ENCODE data around the gene DGUOK.

DGUOK gene

GRCh38 chr2:73908689-73909652 is 17.7 kb upstream of the DGUOK start:
- TF ChIP-seq, protein P1, sequence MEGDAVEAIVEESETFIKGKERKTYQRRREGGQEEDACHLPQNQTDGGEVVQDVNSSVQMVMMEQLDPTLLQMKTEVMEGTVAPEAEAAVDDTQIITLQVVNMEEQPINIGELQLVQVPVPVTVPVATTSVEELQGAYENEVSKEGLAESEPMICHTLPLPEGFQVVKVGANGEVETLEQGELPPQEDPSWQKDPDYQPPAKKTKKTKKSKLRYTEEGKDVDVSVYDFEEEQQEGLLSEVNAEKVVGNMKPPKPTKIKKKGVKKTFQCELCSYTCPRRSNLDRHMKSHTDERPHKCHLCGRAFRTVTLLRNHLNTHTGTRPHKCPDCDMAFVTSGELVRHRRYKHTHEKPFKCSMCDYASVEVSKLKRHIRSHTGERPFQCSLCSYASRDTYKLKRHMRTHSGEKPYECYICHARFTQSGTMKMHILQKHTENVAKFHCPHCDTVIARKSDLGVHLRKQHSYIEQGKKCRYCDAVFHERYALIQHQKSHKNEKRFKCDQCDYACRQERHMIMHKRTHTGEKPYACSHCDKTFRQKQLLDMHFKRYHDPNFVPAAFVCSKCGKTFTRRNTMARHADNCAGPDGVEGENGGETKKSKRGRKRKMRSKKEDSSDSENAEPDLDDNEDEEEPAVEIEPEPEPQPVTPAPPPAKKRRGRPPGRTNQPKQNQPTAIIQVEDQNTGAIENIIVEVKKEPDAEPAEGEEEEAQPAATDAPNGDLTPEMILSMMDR (IDR thresholded peaks at IDR 0.05; ENCODE audit: extremely low read depth, insufficient read depth, missing control alignments) = no peak

DNA sequence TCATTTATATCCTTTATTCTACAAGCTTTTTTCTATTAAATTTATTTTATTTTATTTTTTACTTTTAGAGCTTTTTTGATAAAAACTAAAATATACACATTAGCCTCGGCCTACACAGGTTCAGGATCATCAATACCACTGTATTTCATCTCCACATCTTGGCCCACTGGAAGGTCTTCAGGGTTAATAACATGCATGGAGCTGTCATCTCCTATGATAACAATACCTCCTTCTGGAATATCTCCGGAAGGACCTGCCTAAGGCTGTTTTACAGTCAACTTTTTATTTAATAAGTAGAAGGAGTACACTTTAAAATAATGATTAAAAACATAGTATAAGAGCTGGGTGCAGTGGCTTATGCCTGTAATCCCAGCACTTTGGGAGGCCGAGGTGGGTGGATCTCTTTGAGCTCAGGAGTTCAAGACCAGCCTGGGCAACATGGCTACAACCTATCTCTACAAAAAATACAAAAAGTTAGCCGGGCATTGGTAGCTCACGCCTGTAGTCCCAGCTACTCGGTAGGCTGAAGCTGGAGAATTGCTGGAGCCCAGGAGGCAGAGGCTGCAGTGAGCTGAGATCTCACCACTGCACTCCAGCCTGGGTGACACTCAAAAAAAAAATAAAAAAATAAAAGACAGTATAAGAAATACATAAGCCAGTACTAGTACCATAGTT is 15.7 kb upstream of the DGUOK start:
- in situ Hi-C loops (cut with MboI; ENCODE audit: low pct_unique_long_range_greater_than_20kb, low sequenced_read_pairs, unreplicated experiment) = no loop called here
- DNase-seq (ENCODE audit: low spot score) = no peak
- TF ChIP-seq, protein P1 (IDR thresholded peaks at IDR 0.05; ENCODE audit: extremely low read depth, insufficient read depth, missing control alignments) = no peak

More at GRCh38 chr2:73908689-73909652, 17.7 kb upstream of the DGUOK start:
- in situ Hi-C loops (cut with MboI; ENCODE audit: low pct_unique_long_range_greater_than_20kb, low sequenced_read_pairs, unreplicated experiment) = no loop called here
- DNase-seq (ENCODE audit: low spot score) = no peak

DNA sequence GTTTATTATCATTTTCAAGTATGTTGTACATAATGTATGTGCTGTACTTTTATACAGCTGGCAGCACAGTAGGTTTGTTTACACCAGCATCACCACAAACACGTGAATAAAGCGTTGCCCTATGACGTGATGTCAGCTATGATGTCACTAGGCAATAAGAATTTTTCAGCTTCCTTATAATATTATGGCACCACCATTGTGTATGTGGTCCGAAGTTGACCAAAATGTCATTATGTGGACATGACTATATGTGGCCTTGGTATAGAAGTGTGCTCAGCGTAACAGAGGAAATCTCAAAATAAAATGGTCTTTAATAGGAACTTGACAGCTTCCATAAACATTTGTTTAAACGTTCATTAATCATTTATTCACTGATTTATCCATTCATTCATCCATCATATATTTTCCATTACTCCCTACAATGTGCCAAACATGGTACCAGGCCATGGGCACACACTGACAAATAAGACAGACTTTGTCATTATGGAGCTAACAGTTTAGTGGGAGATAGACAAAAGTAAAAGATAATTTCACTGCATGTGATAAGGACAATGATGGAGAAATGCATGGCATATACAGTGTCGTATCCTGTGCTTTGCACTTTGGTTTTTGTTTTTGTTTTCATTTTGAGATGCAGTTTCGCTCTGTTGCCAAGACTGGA is 15.0 kb upstream of the DGUOK start:
- TF ChIP-seq, protein P1 (IDR thresholded peaks at IDR 0.05; ENCODE audit: extremely low read depth, insufficient read depth, missing control alignments) = no peak
- in situ Hi-C loops (cut with MboI; ENCODE audit: low pct_unique_long_range_greater_than_20kb, low sequenced_read_pairs, unreplicated experiment) = no loop called here
- DNase-seq (ENCODE audit: low spot score) = no peak

- DNase-seq (ENCODE audit: low spot score) = no peak
- in situ Hi-C loops (cut with MboI; ENCODE audit: low pct_unique_long_range_greater_than_20kb, low sequenced_read_pairs, unreplicated experiment) = no loop called here
- TF ChIP-seq, protein P1 (IDR thresholded peaks at IDR 0.05; ENCODE audit: extremely low read depth, insufficient read depth, missing control alignments) = no peak
Measured at GRCh38 chr2:73913414-73914054, 13.1 kb upstream of the DGUOK start.

DNA sequence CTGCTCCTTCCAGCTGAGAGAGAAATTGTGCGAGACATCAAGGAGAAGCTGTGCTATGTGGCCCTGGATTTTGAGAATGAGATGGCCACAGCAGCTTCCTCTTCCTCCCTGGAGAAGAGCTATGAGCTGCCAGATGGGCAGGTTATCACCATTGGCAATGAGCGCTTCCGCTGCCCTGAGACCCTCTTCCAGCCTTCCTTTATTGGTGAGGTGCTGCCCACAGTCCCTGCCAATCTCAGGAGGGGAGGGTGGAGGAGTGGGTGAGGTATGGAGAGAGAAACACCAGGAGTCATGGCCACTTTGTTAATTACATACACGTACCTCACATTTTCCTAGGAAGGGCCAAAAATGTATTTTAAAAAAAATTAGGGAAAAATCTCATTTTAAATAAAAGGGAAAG is 12.0 kb upstream of the DGUOK start:
- TF ChIP-seq, protein P1 (IDR thresholded peaks at IDR 0.05; ENCODE audit: extremely low read depth, insufficient read depth, missing control alignments) = no peak
- no peak for DNase-seq (ENCODE audit: low spot score)
- in situ Hi-C loops (cut with MboI; ENCODE audit: low pct_unique_long_range_greater_than_20kb, low sequenced_read_pairs, unreplicated experiment) = no loop called here

GRCh38 chr2:73915437-73915993 is 11.2 kb upstream of the DGUOK start:
- TF ChIP-seq, protein P1 (IDR thresholded peaks at IDR 0.05; ENCODE audit: extremely low read depth, insufficient read depth, missing control alignments) = no peak
- DNase-seq (ENCODE audit: low spot score) = no peak
- in situ Hi-C loops (cut with MboI; ENCODE audit: low pct_unique_long_range_greater_than_20kb, low sequenced_read_pairs, unreplicated experiment) = no loop called here

Data from GM13977 (cell line).